Immature natural killer cell (primary cell): ENCODE measurements around the gene OR6F1. TPM values are rescaled to one million over a fixed set of nuclear protein-coding genes. Genes with fewer than 3 reads are reported as not detected.
"Not testable (repeated sequence)": the region's sequence is repeated elsewhere in the genome, so short reads cannot be mapped to it uniquely, and the experiment has no call there.

Source experiments
- DNase-seq, 3 donors: peaks; one replicate each; pipeline ENCODE4 v3.0.0; 2022; ENCODE audit warnings: mixed read lengths in 1 of 3
- H3K27ac Mint-ChIP-seq, 6 donors: one replicate each; pipeline ENCODE4 v1.8.0; 2020; ENCODE audit warnings: mixed read lengths in 6 of 6, mild to moderate bottlenecking in 5 of 6, inconsistent platforms in 4 of 6, moderate library complexity in 3 of 6
- H3K27me3 Mint-ChIP-seq, 3 donors: one replicate each; pipeline ENCODE4 v1.8.0; 2020 to 2021; ENCODE audit warnings: low read depth in 3 of 3, mild to moderate bottlenecking in 3 of 3, mixed read lengths in 3 of 3, moderate library complexity in 3 of 3, inconsistent platforms in 1 of 3
- H3K36me3 Mint-ChIP-seq, 3 donors: one replicate each; pipeline ENCODE4 v1.8.0; 2020; ENCODE audit warnings: mixed read lengths in 3 of 3, inconsistent platforms in 2 of 3, mild to moderate bottlenecking in 2 of 3
- H3K4me1 Mint-ChIP-seq, 2 donors: one replicate each; pipeline ENCODE4 v1.8.0; 2020; ENCODE audit warnings: inconsistent platforms in 2 of 2, mild to moderate bottlenecking in 2 of 2, mixed read lengths in 2 of 2, moderate library complexity in 1 of 2
- H3K4me3 Mint-ChIP-seq, 5 donors: one replicate each; pipeline ENCODE4 v1.8.0; 2020; ENCODE audit warnings: mild to moderate bottlenecking in 5 of 5, mixed read lengths in 5 of 5, inconsistent platforms in 3 of 5, moderate library complexity in 3 of 5
- H3K9me3 Mint-ChIP-seq, 6 donors: one replicate each; pipeline ENCODE4 v1.8.0; 2020; ENCODE audit warnings: mild to moderate bottlenecking in 6 of 6, mixed read lengths in 6 of 6, inconsistent platforms in 4 of 6, moderate library complexity in 3 of 6
- polyA plus RNA-seq, 3 donors: library from polyadenylated mRNA; unstranded; fragments of 300-500 nt; fragmentation: Illumina TruSeq; gene quantifications; one replicate each; pipeline ENCODE4 v1.2.3, GENCODE V29; 2021

The OR6F1 gene
- not detected for polyA plus RNA-seq

DNA sequence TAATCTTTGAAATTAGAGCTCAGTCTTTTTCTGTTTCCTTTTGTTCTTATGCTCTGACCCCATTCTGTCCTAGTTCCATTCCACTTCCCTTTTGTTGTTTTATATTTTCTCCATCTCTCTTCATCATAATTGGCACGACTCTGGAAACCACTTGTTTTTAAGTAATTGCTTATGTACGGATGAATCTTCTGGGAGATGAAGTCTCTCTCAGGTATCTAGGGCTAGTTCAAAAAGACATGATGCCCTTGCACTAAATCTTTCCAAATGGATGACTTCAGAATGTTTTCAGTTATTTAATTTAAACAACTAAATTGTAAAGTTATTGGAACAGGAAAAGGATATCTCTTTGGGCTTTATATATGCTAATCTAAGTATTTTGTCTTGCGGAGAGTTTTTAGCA, at the start of gene OR6F1:
Gene OR6F1 (minus strand): TSS at position 101 of the 400 bp plus-strand sequence. CDS start 3,891 bp downstream, outside the sequence.
- peaks cover 0 to 15% (median 2%) of the 10 kb centered on the region in 6 donors for H3K9me3 Mint-ChIP-seq
- peaks cover 0 to 2% (median 0%) of the 10 kb centered on the region in 3 donors for H3K27me3 Mint-ChIP-seq
- no peak within 1 kb of the TSS for H3K27ac Mint-ChIP-seq
- H3K4me1 Mint-ChIP-seq = no peaks in the 10 kb centered on the region
- no peak for DNase-seq
- H3K36me3 Mint-ChIP-seq = no peaks in the 10 kb centered on the region
- H3K4me3 Mint-ChIP-seq = no peak within 1 kb of the TSS

DNA sequence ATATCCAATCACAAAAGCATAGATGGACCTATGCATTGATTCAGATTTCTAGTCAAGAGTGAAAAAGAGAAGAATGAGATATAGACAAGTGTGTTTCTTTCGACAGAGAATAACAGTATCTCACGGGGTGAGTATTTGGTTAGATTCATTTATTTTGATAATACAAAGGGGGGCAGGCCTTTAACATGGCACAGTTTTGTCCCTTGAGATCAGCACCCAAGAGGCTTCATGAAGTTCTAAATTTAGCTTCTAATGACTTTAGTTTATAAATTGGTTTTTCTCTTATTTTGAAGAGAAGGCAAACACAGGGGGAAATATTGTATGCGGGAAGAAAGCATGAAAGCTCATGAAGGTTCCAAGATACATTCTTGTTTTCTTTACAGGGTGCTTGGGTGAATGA, 44.0 kb upstream of the OR6F1 start, which contains the start of gene OR1C1:
Gene OR1C1 (minus strand): TSS at position 101 of the 400 bp plus-strand sequence. CDS start 2,150 bp downstream, outside the sequence.
- Mint-ChIP-seq H3K4me1 (no peaks in the 10 kb centered on the region), H3K36me3 (no peaks in the 10 kb centered on the region), H3K27ac (no peak within 1 kb of the TSS), H3K27me3 (peaks cover 0 to 2% (median 0%) of the 10 kb centered on the region in 3 donors), H3K9me3 (peaks cover 0 to 5% (median 2%) of the 10 kb centered on the region in 6 donors), H3K4me3 (no peak within 1 kb of the TSS)
- no peak for DNase-seq

DNA sequence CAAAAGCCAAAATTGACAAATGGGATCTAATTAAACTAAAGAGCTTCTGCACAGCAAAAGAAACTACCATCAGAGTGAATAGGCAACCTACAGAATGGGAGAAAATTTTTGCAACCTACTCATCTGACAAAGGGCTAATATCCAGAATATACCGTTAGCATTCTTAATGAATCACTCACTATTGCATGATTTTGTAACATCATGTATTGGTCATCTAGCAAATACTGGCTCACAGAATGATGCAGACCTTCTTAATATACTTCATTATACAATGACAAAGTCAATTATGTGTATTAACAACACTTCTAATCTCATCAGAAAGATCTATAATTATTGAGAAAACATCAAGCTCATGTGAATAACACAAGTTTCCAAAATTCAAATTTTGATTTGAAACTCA, 37.9 kb upstream of the OR6F1 start:
- not testable (repeated sequence) for H3K4me1 Mint-ChIP-seq, H3K4me3 Mint-ChIP-seq, H3K27ac Mint-ChIP-seq, H3K27me3 Mint-ChIP-seq, DNase-seq, H3K36me3 Mint-ChIP-seq
- peaks cover 0 to 17% (median 6%) of the 10 kb centered on the region in 6 donors for H3K9me3 Mint-ChIP-seq

DNA sequence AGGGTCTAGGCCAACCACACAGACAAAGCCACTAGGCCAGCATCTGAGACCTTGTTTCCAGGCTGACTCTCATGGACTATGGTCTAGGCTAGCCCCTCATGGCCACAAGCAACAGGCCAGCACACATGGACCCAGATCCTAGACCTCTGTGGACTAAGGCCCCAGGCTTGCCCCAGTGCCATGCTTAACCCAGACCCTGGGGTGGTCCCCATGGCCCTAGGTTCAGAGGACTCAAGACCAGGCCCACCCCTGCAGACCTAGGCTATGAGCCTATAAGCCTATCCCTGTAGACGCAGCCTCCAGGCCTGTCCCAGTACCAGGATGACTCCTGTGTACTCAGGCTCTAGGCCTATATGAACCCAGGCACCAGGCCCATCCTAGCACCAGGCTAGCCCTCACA, 33.4 kb upstream of the OR6F1 start:
- Mint-ChIP-seq H3K27me3 (peaks cover 0 to 2% (median 0%) of the 10 kb centered on the region in 3 donors), H3K27ac (no peak overlapping the region), H3K4me1 (no peaks in the 10 kb centered on the region), H3K9me3 (peaks cover 0 to 20% (median 4%) of the 10 kb centered on the region in 6 donors), H3K4me3 (no peak overlapping the region), H3K36me3 (no peaks in the 10 kb centered on the region)
- no peak for DNase-seq

DNA sequence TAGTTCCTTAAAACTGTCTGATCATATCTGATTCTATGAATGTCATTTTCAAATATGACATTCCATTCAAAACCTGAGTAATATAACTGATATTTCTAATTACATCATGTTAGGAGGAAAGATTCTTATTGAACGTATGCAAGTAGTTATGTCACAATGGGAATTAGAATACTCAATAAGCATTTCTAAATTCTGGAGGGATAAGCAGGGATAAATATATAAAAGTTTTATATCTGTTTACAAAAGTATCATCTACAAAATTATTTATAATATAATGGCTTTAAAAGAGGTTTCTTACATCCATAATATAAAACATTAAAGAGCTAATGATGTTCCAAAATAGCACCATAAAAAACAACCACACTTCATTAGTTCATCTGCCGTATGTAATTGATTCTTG, 31.6 kb upstream of the OR6F1 start, which contains the start of gene OR14A2:
Gene OR14A2 (minus strand): TSS at position 101 of the 400 bp plus-strand sequence.
- Mint-ChIP-seq H3K36me3 (no peaks in the 10 kb centered on the region), H3K27me3 (peaks cover 0 to 2% (median 0%) of the 10 kb centered on the region in 3 donors), H3K4me3 (no peak within 1 kb of the TSS), H3K27ac (no peak within 1 kb of the TSS), H3K9me3 (peaks cover 0 to 24% (median 4%) of the 10 kb centered on the region in 6 donors), H3K4me1 (no peaks in the 10 kb centered on the region)
- no peak for DNase-seq

DNA sequence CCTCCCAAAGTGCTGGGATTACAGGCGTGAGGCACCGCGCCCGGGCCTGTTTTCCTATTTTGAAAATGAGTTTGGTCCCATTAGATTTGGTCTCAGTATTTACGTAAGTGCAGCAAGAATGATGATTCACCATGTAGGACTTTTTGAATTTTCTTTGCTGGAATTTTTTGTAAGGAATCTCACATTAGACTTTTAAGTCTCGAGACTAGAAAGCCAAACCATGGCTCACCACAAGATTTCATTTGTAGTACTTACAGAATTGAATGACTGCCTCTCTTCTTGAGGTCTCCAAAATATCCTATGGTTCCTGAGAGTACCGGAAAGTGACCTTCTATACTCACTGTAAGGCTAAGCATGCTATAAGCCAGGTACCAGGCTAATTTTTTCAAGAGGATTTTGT, 31.2 kb upstream of the OR6F1 start:
- H3K27me3 Mint-ChIP-seq = peaks cover 0 to 2% (median 0%) of the 10 kb centered on the region in 3 donors
- H3K36me3 Mint-ChIP-seq = no peaks in the 10 kb centered on the region
- H3K4me1 Mint-ChIP-seq = no peaks in the 10 kb centered on the region
- H3K9me3 Mint-ChIP-seq = peaks cover 0 to 24% (median 4%) of the 10 kb centered on the region in 6 donors
- no peak overlapping the region for H3K4me3 Mint-ChIP-seq
- H3K27ac Mint-ChIP-seq = no peak overlapping the region
- no peak for DNase-seq

DNA sequence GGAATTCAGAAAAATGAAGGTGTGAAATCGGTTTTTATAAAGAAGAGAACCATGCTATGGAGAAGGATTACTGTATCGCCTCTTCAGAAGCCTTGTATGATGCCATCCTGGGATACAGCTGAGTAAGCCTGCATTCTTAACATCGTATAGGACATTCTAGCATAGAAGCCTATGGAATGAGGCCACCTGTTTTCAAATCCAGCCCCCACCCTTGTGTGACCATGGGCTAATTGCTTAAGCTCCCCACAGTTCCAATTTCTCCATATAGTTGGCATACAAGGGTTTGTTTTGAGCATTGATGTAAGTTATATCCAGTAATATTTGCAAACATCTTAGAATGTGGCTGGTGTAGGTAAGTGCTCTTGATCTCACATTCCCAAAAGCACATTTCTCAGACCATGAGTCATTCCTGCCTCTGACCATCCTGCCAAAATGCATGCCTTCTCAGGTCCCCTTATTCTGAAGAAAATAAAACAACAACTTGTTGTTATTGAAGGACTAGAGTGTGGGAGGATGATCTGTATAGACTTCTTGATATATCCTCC, 30.0 kb upstream of the OR6F1 start:
- Mint-ChIP-seq H3K27me3 (peaks cover 0 to 2% (median 0%) of the 10 kb centered on the region in 3 donors), H3K4me3 (no peak overlapping the region), H3K9me3 (peaks cover 0 to 24% (median 4%) of the 10 kb centered on the region in 6 donors), H3K27ac (no peak overlapping the region), H3K4me1 (no peaks in the 10 kb centered on the region), H3K36me3 (no peaks in the 10 kb centered on the region)
- DNase-seq = no peak

DNA sequence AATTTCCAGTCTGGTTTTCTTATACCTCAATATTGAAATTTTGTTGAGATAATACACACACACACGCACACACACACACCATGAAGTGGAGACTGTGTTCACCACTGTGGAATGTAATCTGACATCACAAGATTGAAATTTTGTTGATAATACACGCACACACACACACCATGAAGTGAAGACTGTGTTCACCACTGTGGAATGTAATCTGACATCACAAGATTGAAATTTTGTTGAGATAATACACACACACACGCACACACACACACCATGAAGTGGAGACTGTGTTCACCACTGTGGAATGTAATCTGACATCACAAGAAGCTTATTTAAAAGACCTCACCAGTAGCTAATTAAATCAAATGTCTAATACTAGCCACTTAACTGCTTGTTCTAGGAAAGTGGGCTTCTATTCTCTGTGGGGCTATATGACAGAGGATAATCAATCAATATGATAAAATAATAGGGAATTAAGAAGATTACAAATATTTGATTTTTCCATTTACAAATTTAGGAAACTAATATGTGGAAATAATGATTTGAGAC, 25.8 kb upstream of the OR6F1 start:
- not testable (repeated sequence) for H3K4me1 Mint-ChIP-seq, H3K36me3 Mint-ChIP-seq, DNase-seq, H3K27me3 Mint-ChIP-seq, H3K27ac Mint-ChIP-seq, H3K4me3 Mint-ChIP-seq
- H3K9me3 Mint-ChIP-seq = peaks cover 0 to 10% (median 4%) of the 10 kb centered on the region in 6 donors

DNA sequence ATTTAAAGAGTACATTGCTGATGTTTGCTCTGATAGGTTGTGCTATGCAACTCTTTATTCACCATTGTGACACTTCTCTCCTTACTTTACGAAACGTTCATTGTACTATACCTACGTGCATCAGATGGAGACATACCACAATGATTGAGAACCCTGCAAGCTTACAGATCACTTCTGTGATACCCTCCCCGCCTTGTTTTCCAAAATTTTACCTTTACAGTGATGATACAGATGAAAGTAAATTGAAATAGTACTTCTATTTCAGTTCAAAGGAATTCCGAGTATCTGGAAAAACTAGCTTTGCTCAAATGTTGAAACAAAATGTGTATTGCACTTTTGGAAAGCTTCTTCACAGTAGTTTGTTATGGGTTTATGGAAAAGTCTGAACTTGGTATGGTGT, 25.3 kb upstream of the OR6F1 start:
- no peak overlapping the region for H3K27ac Mint-ChIP-seq

DNA sequence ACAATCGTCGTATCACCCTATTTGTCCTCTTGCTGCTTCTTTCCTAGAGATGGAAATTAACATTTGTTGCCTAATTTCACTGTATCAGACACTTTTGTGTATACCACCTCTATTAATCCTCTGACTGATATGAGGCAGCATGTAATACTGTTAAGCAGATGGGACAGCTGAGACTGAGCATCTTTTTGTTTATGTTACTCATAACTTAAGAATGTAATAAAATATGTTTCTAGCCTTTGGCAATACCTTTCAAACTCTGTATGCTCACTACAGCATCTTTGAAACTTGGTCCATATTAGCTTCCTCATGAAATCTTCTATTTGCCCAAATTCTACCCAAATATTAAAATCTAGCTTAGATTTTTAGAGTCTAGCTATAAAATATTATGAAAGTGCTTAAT, 24.3 kb upstream of the OR6F1 start:
- Mint-ChIP-seq H3K27me3 (no peaks in the 10 kb centered on the region), H3K4me1 (no peaks in the 10 kb centered on the region), H3K9me3 (peaks cover 0 to 12% (median 4%) of the 10 kb centered on the region in 6 donors), H3K27ac (no peak overlapping the region), H3K4me3 (no peak overlapping the region), H3K36me3 (no peaks in the 10 kb centered on the region)
- no peak for DNase-seq

More for the DNA sequence above, 25.3 kb upstream of the OR6F1 start:
- no peaks in the 10 kb centered on the region for H3K36me3 Mint-ChIP-seq
- no peak overlapping the region for H3K4me3 Mint-ChIP-seq
- no peaks in the 10 kb centered on the region for H3K4me1 Mint-ChIP-seq
- DNase-seq = no peak
- H3K9me3 Mint-ChIP-seq = peaks cover 0 to 10% (median 4%) of the 10 kb centered on the region in 6 donors
- H3K27me3 Mint-ChIP-seq = no peaks in the 10 kb centered on the region

DNA sequence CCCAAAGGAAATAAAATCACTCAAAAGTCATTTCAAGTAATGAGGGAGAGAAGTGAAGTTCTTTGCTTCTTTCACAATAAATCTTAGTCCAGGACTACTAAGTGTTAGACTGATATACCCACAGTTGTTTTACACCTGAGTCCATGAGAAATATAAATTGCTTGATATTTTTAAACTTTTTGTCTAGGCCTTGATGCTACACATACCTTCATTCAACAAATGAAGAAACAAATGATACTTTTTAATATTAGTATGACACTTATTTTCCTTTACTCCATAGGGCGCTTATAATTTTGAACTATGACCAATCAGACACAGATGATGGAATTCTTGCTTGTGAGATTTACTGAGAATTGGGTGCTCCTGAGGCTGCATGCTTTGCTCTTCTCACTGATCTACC, 21.9 kb upstream of the OR6F1 start, which contains the start of gene OR14K1:
Gene OR14K1 (plus strand): TSS at position 301 of the 400 bp plus-strand sequence. CDS start 0 bp downstream, at position 301.
- DNase-seq = no peak
- Mint-ChIP-seq H3K27me3 (no peaks in the 10 kb centered on the region), H3K36me3 (no peaks in the 10 kb centered on the region), H3K9me3 (peaks cover 2 to 14% (median 6%) of the 10 kb centered on the region in 6 donors), H3K4me3 (no peak within 1 kb of the TSS), H3K27ac (no peak within 1 kb of the TSS), H3K4me1 (no peaks in the 10 kb centered on the region)

DNA sequence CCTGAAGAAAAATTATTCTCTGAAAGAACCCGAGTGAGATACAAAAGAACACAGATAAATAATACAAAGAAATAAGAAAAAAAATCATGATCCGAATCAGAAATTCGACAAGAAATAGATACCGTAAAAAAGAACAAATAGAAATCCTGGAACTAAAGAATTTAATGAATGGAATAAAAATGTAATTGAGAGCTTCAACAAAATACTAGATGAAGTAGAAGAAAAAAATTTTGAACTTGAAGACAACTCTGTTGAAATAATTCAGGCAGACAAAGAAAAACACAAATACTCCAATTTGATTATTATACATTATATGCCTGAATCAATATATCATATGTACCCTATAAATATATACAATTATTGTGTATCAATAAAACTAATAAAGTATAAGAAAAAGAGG, 4.8 kb upstream of the OR6F1 start:
- no peak overlapping the region for H3K27ac Mint-ChIP-seq
- no peak overlapping the region for H3K4me3 Mint-ChIP-seq
- DNase-seq = no peak
- H3K4me1 Mint-ChIP-seq = no peaks in the 10 kb centered on the region
- H3K36me3 Mint-ChIP-seq = no peaks in the 10 kb centered on the region
- peaks cover 0 to 15% (median 8%) of the 10 kb centered on the region in 6 donors for H3K9me3 Mint-ChIP-seq
- peaks cover 0 to 2% (median 0%) of the 10 kb centered on the region in 3 donors for H3K27me3 Mint-ChIP-seq

DNA sequence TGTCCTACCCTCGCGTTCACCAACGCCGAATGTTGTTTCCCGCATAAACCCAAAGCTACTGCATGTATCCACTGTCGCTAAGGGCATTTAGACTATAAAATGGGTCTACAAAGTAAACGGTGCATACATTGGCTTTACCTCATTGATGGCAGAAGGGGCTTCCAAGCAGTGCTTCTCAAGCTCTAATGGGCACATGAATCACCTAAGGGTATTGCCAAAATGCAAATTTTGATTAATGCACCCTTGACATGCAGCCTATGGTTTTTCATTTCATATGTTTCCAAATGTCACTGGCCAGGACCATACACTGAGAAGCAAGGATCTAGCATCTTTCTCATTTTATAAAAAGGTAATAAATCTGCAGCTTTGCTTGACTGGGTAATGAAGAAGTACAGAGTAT, 2.7 kb downstream of the OR6F1 start:
- no peak for DNase-seq
- no peaks in the 10 kb centered on the region for H3K36me3 Mint-ChIP-seq
- H3K27ac Mint-ChIP-seq = no peak overlapping the region
- peaks cover 0 to 8% (median 0%) of the 10 kb centered on the region in 6 donors for H3K9me3 Mint-ChIP-seq
- peaks cover 0 to 4% (median 0%) of the 10 kb centered on the region in 3 donors for H3K27me3 Mint-ChIP-seq
- H3K4me3 Mint-ChIP-seq = no peak overlapping the region
- H3K4me1 Mint-ChIP-seq = no peaks in the 10 kb centered on the region

DNA sequence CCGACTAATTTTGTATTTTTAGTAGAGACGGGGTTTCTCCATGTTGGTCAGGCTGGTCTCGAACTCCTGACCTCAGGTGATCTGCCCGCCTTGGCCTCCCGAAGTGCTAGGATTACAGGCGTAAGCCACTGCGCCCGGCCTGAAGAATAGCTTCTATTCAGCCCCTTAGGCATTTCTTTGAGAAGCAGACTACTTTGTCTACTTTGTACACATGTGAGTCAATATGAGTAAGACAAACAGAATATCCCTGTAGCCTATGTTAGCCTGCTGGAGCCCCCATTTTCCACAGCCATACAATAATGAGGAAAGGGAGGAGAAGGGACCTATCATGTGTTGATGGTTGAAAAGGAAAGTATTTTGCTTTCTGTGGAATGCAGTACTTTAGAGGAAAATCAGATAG, 5.8 kb downstream of the OR6F1 start:
- H3K4me1 Mint-ChIP-seq, H3K4me3 Mint-ChIP-seq, DNase-seq, H3K27ac Mint-ChIP-seq, H3K27me3 Mint-ChIP-seq, H3K36me3 Mint-ChIP-seq: not testable (repeated sequence)
- peaks cover 0 to 11% (median 0%) of the 10 kb centered on the region in 6 donors for H3K9me3 Mint-ChIP-seq
